ENCODE results near the gene GTPBP4. TPM values are rescaled to one million over a fixed set of nuclear protein-coding genes. Genes with fewer than 3 reads are reported as not detected.
"Not testable (repeated sequence)": the region's sequence is repeated elsewhere in the genome, so short reads cannot be mapped to it uniquely, and the experiment has no call there.

GTPBP4 gene
- total RNA-seq, 1 donor, result 26.5 TPM

GRCh38 chr10:1033601-1034000 is 45.4 kb downstream of the GTPBP4 start:
- no peak for DNase-seq (ENCODE audit: low read depth)
- TF ChIP-seq, protein P1, sequence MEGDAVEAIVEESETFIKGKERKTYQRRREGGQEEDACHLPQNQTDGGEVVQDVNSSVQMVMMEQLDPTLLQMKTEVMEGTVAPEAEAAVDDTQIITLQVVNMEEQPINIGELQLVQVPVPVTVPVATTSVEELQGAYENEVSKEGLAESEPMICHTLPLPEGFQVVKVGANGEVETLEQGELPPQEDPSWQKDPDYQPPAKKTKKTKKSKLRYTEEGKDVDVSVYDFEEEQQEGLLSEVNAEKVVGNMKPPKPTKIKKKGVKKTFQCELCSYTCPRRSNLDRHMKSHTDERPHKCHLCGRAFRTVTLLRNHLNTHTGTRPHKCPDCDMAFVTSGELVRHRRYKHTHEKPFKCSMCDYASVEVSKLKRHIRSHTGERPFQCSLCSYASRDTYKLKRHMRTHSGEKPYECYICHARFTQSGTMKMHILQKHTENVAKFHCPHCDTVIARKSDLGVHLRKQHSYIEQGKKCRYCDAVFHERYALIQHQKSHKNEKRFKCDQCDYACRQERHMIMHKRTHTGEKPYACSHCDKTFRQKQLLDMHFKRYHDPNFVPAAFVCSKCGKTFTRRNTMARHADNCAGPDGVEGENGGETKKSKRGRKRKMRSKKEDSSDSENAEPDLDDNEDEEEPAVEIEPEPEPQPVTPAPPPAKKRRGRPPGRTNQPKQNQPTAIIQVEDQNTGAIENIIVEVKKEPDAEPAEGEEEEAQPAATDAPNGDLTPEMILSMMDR (IDR thresholded peaks at IDR 0.05; ENCODE audit: insufficient read depth, low read length), result no peak
- H3K4me3 ChIP-seq (ENCODE audit: low read depth, low read length), result no peak overlapping the region

- H3K4me3 ChIP-seq (ENCODE audit: low read depth, low read length), result no peak overlapping the region
- TF ChIP-seq, protein P1 (IDR thresholded peaks at IDR 0.05; ENCODE audit: insufficient read depth, low read length), result no peak
- DNase-seq (ENCODE audit: low read depth), result no peak
Observed at GRCh38 chr10:1034758-1035157, 46.5 kb downstream of the GTPBP4 start.

DNA sequence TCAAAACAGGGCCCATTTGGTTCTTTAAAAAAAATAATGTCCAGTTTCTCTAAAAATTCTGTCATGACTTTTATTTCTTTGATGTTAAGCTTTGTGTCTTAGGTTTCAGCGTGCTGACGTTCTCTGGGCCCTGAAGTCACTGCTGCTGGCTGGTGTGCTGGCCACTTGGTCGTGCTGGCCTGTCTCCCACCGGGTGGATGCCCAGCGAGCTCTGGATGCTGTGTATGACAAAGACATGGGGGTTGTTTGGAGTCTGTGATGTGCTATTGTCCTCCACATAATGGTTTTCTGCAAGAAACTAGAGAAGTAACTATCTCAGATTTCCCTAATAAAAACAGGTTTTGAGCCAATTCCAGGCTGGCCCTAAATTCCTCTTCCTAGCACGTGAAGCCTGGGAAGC is 47.0 kb downstream of the GTPBP4 start:
- peak; percentile 18 for DNase-seq (ENCODE audit: low read depth)
- no peak overlapping the region for H3K4me3 ChIP-seq (ENCODE audit: low read depth, low read length)
- TF ChIP-seq, protein P1 (IDR thresholded peaks at IDR 0.05; ENCODE audit: insufficient read depth, low read length), result no peak

GRCh38 chr10:1036341-1036791 is 48.1 kb downstream of the GTPBP4 start:
- TF ChIP-seq, protein P1 (IDR thresholded peaks at IDR 0.05; ENCODE audit: insufficient read depth, low read length), result no peak
- no peak overlapping the region for H3K4me3 ChIP-seq (ENCODE audit: low read depth, low read length)
- peak; percentile 18 for DNase-seq (ENCODE audit: low read depth)

DNA sequence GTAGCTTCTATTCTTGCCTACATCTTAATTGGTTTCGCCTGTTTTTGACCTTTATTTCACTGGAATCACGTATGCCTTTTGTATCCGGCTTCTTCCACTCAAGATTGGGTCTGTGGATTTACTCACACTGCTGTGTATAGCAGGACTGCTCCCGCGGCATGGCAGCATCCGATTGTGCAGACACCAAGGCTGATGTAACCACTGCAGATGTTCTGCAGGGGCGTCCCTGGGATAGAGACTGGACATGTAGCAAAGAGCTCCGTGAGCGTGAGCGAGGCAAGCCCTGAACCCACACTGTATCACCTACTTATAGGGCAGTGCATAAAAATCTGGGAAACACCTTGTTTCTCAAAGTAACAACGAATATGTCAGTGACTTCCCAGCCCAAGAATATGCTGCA is 48.9 kb downstream of the GTPBP4 start:
- no peak for DNase-seq (ENCODE audit: low read depth)
- TF ChIP-seq, protein P1 (IDR thresholded peaks at IDR 0.05; ENCODE audit: insufficient read depth, low read length), result no peak
- H3K4me3 ChIP-seq (ENCODE audit: low read depth, low read length), result no peak overlapping the region

DNA sequence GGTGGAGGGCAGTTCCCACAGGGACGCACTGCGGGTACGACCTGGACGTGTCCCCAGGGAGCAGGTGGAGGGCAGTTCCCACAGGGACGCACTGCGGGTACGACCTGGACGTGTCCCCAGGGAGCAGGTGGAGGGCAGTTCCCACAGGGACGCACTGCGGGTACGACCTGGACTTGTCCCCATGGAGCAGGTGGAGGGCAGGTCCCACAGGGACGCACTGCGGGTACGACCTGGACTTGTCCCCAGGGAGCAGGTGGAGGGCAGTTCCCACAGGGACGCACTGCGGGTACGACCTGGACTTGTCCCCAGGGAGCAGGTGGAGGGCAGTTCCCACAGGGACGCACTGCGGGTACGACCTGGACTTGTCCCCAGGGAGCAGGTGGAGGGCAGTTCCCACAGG is 50.5 kb downstream of the GTPBP4 start:
- DNase-seq (ENCODE audit: low read depth), result not testable (repeated sequence)

GRCh38 chr10:1040133-1040532 is 51.9 kb downstream of the GTPBP4 start:
- no peak for DNase-seq (ENCODE audit: low read depth)
- TF ChIP-seq, protein P1 (IDR thresholded peaks at IDR 0.05; ENCODE audit: insufficient read depth, low read length), result no peak
- H3K4me3 ChIP-seq (ENCODE audit: low read depth, low read length), result no peak overlapping the region

More for the DNA sequence above, 50.5 kb downstream of the GTPBP4 start:
- H3K4me3 ChIP-seq (ENCODE audit: low read depth, low read length), result not testable (repeated sequence)
